Fibroblast of lung (primary cell): ENCODE measurements around the gene RNF10. TPM values are rescaled to one million over a fixed set of nuclear protein-coding genes. Genes with fewer than 3 reads are reported as not detected.

ENCODE experiments used
- DNase-seq, 2 donors: peaks; one replicate each; pipeline versions ENCODE4 v3.0.0 to v3.0.0-alpha.2; 2010; ENCODE audit warnings: low read depth in 2 of 2
- H2AFZ ChIP-seq: 2 replicates; pipeline ENCODE4 v1.5.1; 2012; ENCODE audit warnings: low read length, control low read depth, inconsistent platforms
- H3K27ac ChIP-seq: 2 replicates; pipeline ENCODE4 v1.5.1; 2011; ENCODE audit warnings: low read length, control low read depth; ENCODE audit not compliant: insufficient read depth
- H3K27me3 ChIP-seq: 2 replicates; pipeline ENCODE4 v1.5.1; 2011; ENCODE audit warnings: mild to moderate bottlenecking, low read length; ENCODE audit not compliant: control insufficient read depth, insufficient read depth
- H3K36me3 ChIP-seq: 2 replicates; pipeline ENCODE4 v1.5.1; 2011; ENCODE audit warnings: low read length; ENCODE audit not compliant: control insufficient read depth, insufficient read depth
- H3K4me1 ChIP-seq: 2 replicates; pipeline ENCODE4 v1.5.1; 2011; ENCODE audit warnings: low read length; ENCODE audit not compliant: control insufficient read depth, insufficient read depth; ENCODE audit errors: extremely low read depth
- H3K4me2 ChIP-seq: 2 replicates; pipeline ENCODE4 v1.5.1; 2011; ENCODE audit warnings: low read length, control low read depth; ENCODE audit not compliant: insufficient read depth; ENCODE audit errors: extremely low read depth
- H3K4me3 ChIP-seq, 4 experiments: fragments of 200-600 bp in 1 of 4; sonication (generic) in 1 of 4; replicated peaks in 1 of 4; 2 replicates each; pipeline ENCODE4 v1.5.1; 2011 to 2016; ENCODE audit warnings: low read length in 4 of 4, low read depth in 3 of 4, mild to moderate bottlenecking in 3 of 4, control low read depth in 2 of 4, inconsistent platforms in 1 of 4, mixed read lengths in 1 of 4; ENCODE audit not compliant: insufficient read depth in 1 of 4; ENCODE audit errors: control extremely low read depth in 1 of 4
- H3K79me2 ChIP-seq: 2 replicates; pipeline ENCODE4 v1.5.1; 2012; ENCODE audit warnings: mild to moderate bottlenecking, low read length, inconsistent platforms; ENCODE audit not compliant: control insufficient read depth, insufficient read depth
- H3K9ac ChIP-seq: 2 replicates; pipeline ENCODE4 v1.5.1; 2011; ENCODE audit warnings: mild to moderate bottlenecking, low read length, control low read depth; ENCODE audit not compliant: insufficient read depth
- H3K9me3 ChIP-seq: 2 replicates; pipeline ENCODE4 v1.5.1; 2012; ENCODE audit warnings: low read depth, low read length; ENCODE audit not compliant: control insufficient read depth, insufficient read depth
- H4K20me1 ChIP-seq: 2 replicates; pipeline ENCODE4 v1.5.1; 2011; ENCODE audit warnings: low read length; ENCODE audit not compliant: control insufficient read depth, insufficient read depth; ENCODE audit errors: extremely low read depth
- CTCF ChIP-seq, 2 donors: IDR thresholded peaks in 1 of 2; conservative IDR thresholded peaks in 1 of 2; 1 replicate in 1 of 2; 2 replicates in 1 of 2; pipeline ENCODE4 v1.5.1; 2011 to 2012; ENCODE audit warnings: low read length in 2 of 2, control low read depth in 1 of 2, inconsistent platforms in 1 of 2, low read depth in 1 of 2, mild to moderate bottlenecking in 1 of 2
- EZH2 ChIP-seq: IDR thresholded peaks from 2 replicates; pipeline ENCODE4 v1.5.1; 2012; ENCODE audit warnings: low read length, control low read depth, mild to moderate bottlenecking; ENCODE audit errors: missing control alignments
- polyA plus RNA-seq, 2 donors: library from polyadenylated mRNA; depleted of rRNA in 1 of 2; stranded (reverse) in 1 of 2; unstranded in 1 of 2; fragments of >200 nt; gene quantifications; 2 replicates each; pipeline ENCODE4 v1.2.1, GENCODE V29; 2011 to 2012; ENCODE audit warnings: missing spikeins in 1 of 2
- total RNA-seq: library from RNA; depleted of rRNA; stranded (reverse); fragments of >200 nt; gene quantifications from 2 replicates; pipeline ENCODE4 v1.2.1, GENCODE V29; 2014

The RNF10 gene
- total and polyA plus RNA-seq, 2 donors (not counting 1 experiment from before 2014, with no cell fraction given) = 174 to 184 TPM

GRCh38 chr12:120488057-120488640 lies 46.0 kb upstream of the RNF10 start:
- Histone ChIP-seq H3K79me2 (no peaks in the 10 kb centered on the region), H4K20me1 (no peaks in the 10 kb centered on the region), H3K4me2 (no peak overlapping the region), H3K27ac (no peak overlapping the region), H3K4me3 (no peak overlapping the region), H3K4me1 (no peaks in the 10 kb centered on the region), H3K36me3 (no peaks in the 10 kb centered on the region), H3K27me3 (no peaks in the 10 kb centered on the region), H3K9me3 (no peaks in the 10 kb centered on the region), H2AFZ (no peak overlapping the region), H3K9ac (no peak overlapping the region)
- DNase-seq = no peak
- TF ChIP-seq EZH2 (no peak), CTCF (conservative IDR thresholded peaks at IDR 0.05 in 1 of 2, IDR thresholded peaks at IDR 0.05 in 1 of 2; ENCODE audit: low read depth in 1 of 2, low read length in 2 of 2) (no peak)

GRCh38 chr12:120489018-120489417 lies 45.1 kb upstream of the RNF10 start:
- peak in 1 of 2 donors; percentile 68 for DNase-seq
- no peak overlapping the region for H2AFZ ChIP-seq
- H3K4me2 ChIP-seq = no peak overlapping the region
- H3K36me3 ChIP-seq = no peaks in the 10 kb centered on the region
- H3K79me2 ChIP-seq = no peaks in the 10 kb centered on the region
- no peak overlapping the region for H3K9ac ChIP-seq
- no peaks in the 10 kb centered on the region for H3K27me3 ChIP-seq
- H4K20me1 ChIP-seq = no peaks in the 10 kb centered on the region
- TF ChIP-seq CTCF (conservative IDR thresholded peaks at IDR 0.05 in 1 of 2, IDR thresholded peaks at IDR 0.05 in 1 of 2; ENCODE audit: low read depth in 1 of 2, low read length in 2 of 2) = no peak
- no peak for TF ChIP-seq EZH2
- no peak overlapping the region for H3K27ac ChIP-seq
- no peak overlapping the region for H3K4me3 ChIP-seq
- no peaks in the 10 kb centered on the region for H3K9me3 ChIP-seq
- no peaks in the 10 kb centered on the region for H3K4me1 ChIP-seq

- TF ChIP-seq CTCF (conservative IDR thresholded peaks at IDR 0.05 in 1 of 2, IDR thresholded peaks at IDR 0.05 in 1 of 2; ENCODE audit: low read depth in 1 of 2, low read length in 2 of 2) = no peak
- TF ChIP-seq EZH2 = no peak
- no peaks in the 10 kb centered on the region for H4K20me1 ChIP-seq
- H3K27ac ChIP-seq = no peak overlapping the region
- H3K9me3 ChIP-seq = no peaks in the 10 kb centered on the region
- H3K27me3 ChIP-seq = no peaks in the 10 kb centered on the region
- no peak overlapping the region for H3K4me2 ChIP-seq
- no peaks in the 10 kb centered on the region for H3K36me3 ChIP-seq
- H3K79me2 ChIP-seq = peaks cover 3% of the 10 kb centered on the region
- no peak overlapping the region for H3K9ac ChIP-seq
- H2AFZ ChIP-seq = no peak overlapping the region
- H3K4me1 ChIP-seq = no peaks in the 10 kb centered on the region
- DNase-seq = no peak
- H3K4me3 ChIP-seq = no peak overlapping the region
These were observed 43.8 kb upstream of the RNF10 start for GRCh38 chr12:120490325-120490724.
